ENCODE measurements around the gene NACC2. TPM values are rescaled to one million over a fixed set of nuclear protein-coding genes. Genes with fewer than 3 reads are reported as not detected.

The NACC2 gene
- total RNA-seq, 1 donor from 2014 or later = 4.5 TPM

DNA sequence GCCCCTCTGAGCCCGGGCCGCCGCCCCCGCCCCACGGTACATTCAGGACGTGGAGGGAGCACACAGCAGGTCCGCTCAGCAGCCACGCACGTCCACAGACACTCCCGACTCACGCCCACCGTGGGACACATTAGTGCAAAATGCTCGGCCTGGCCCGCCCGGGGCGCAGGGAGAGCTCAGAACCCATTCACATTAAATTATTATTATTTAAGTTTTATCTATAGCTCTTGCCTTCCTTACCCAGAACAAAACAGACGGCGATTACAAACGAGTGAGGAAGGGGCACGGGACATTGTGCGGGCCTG, 86.4 kb downstream of the NACC2 start:
- H3K9me3 ChIP-seq (ENCODE audit: low read depth) = no peaks in the 10 kb centered on the region
- Mint-ChIP-seq H3K27ac (no peak overlapping the region), H3K36me3 (no peaks in the 10 kb centered on the region), H3K27me3 (ENCODE audit: insufficient read depth, low read depth) (peaks cover 15% of the 10 kb centered on the region), H3K9me3 (no peaks in the 10 kb centered on the region), H3K4me3 (no peak overlapping the region), H3K4me1 (peaks cover 63% of the 10 kb centered on the region)
- DNase-seq (ENCODE audit: low spot score) = no peak
- H3K4me3 ChIP-seq = no peak overlapping the region
- no peaks in the 10 kb centered on the region for H4K20me1 ChIP-seq (ENCODE audit: low read depth)
- H3K4me1 ChIP-seq = peaks cover 45% of the 10 kb centered on the region
- TF ChIP-seq EZH2phosphoT487 (IDR thresholded peaks at IDR 0.05) = no peak
- no peak for TF ChIP-seq CTCF (IDR thresholded peaks at IDR 0.05)
- no peak for TF ChIP-seq EZH2 (IDR thresholded peaks at IDR 0.05)
- H3K9ac ChIP-seq = no peak overlapping the region
- H3K27me3 ChIP-seq = no peaks in the 10 kb centered on the region
- no peak overlapping the region for H3K27ac ChIP-seq
- H3K36me3 ChIP-seq = no peaks in the 10 kb centered on the region
- no peak overlapping the region for H2AFZ ChIP-seq (replicated peaks)
- no peak overlapping the region for H3K4me2 ChIP-seq
- no peaks in the 10 kb centered on the region for H3K79me2 ChIP-seq (ENCODE audit: low read depth)
- H3F3A ChIP-seq (ENCODE audit: low read depth) = peaks cover 23% of the 10 kb centered on the region

DNA sequence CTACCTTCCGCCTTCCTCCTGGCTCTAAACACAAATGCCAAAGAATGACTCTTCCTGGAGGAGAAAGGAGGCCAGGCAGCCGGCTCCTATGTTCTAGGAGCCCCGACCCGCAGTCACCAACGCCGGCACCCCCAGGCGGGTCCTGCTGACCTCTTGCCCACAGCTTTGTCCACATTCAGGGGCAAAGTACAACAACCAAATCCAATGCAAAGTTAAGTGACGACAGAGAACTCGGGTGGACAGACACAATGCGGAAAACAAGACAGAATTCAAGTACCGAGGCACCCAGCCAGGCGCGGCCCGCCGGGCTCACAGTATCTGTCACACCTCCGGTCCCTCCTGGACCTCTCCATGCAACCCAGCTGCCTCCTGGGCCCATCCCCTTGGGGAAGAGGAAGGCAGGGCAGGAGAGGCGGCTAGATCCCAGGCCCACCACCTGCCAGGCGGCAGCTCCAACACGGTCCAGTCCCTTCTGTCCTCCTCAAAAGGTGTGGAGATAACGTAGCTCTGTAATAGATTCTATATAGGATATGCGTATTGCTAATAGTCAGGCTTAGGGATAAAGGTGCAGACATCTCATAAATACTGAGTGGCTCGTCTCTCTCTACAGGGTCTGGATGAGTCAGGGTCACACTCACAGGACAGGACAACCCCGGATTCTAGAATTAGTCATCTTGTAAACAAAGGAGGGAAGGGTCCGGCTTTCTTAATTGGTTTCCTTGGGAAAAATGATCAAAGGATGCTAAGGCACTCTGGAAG, 87.0 kb downstream of the NACC2 start:
- peaks cover 63% of the 10 kb centered on the region for H3K4me1 Mint-ChIP-seq
- H3K27me3 Mint-ChIP-seq (ENCODE audit: insufficient read depth, low read depth) = peaks cover 15% of the 10 kb centered on the region
- Histone ChIP-seq H3K79me2 (ENCODE audit: low read depth) (no peaks in the 10 kb centered on the region), H3K27ac (peak overlapping the region; percentile 46), H3K9me3 (ENCODE audit: low read depth) (no peaks in the 10 kb centered on the region), H3K27me3 (no peaks in the 10 kb centered on the region), H3K4me3 (no peak overlapping the region), H3K36me3 (no peaks in the 10 kb centered on the region), H4K20me1 (ENCODE audit: low read depth) (no peaks in the 10 kb centered on the region), H3K4me1 (peaks cover 50% of the 10 kb centered on the region), H3F3A (ENCODE audit: low read depth) (peaks cover 23% of the 10 kb centered on the region), H3K4me2 (peak overlapping the region; percentile 31), H2AFZ (replicated peaks) (no peak overlapping the region), H3K9ac (no peak overlapping the region)
- peak overlapping the region; percentile 88 for H3K27ac Mint-ChIP-seq
- no peaks in the 10 kb centered on the region for H3K36me3 Mint-ChIP-seq
- peak overlapping the region; percentile 2 for H3K4me3 Mint-ChIP-seq
- DNase-seq (ENCODE audit: low spot score) = no peak
- H3K9me3 Mint-ChIP-seq = no peaks in the 10 kb centered on the region
- TF ChIP-seq EZH2 (IDR thresholded peaks at IDR 0.05) (no peak), CTCF (IDR thresholded peaks at IDR 0.05) (no peak), EZH2phosphoT487 (IDR thresholded peaks at IDR 0.05) (no peak)

DNA sequence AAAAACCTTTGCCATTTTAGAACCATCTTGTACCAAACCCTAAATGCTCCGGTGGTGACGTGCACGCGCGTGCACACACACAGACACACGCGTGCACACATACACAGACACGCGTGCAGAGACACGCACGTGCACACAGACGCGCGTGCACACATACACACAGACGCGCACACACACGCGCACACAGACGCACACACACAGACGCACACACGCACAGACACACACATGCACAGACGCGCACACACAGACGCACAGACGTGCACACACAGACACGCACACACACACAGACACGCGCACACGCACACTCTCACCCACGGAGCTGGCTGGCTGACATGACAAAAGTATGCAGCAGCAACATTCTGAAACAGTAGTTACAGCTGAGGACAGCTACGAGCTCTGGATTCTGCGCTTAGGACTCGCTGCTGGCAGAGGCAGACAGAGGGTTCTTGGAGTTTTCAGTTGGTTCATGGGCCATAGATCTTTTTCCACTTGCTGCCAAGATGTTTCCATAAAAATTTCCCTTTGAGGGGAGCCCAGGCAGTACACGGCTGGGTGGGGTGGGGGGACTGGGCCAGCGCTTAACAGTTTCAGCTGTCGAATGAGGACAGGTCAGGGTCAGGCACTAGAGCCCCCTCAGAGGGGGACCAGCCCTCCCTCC, 87.7 kb downstream of the NACC2 start:
- H3K9ac ChIP-seq = no peak overlapping the region
- H3K9me3 ChIP-seq (ENCODE audit: low read depth) = no peaks in the 10 kb centered on the region
- H3K4me1 ChIP-seq = peaks cover 55% of the 10 kb centered on the region
- Mint-ChIP-seq H3K27me3 (ENCODE audit: insufficient read depth, low read depth) (peaks cover 15% of the 10 kb centered on the region), H3K4me1 (peaks cover 63% of the 10 kb centered on the region), H3K36me3 (no peaks in the 10 kb centered on the region), H3K9me3 (no peaks in the 10 kb centered on the region), H3K4me3 (peak overlapping the region; percentile 2), H3K27ac (peak overlapping the region; percentile 88)
- no peak for DNase-seq (ENCODE audit: low spot score)
- H3K79me2 ChIP-seq (ENCODE audit: low read depth) = no peaks in the 10 kb centered on the region
- peaks cover 22% of the 10 kb centered on the region for H3F3A ChIP-seq (ENCODE audit: low read depth)
- peak overlapping the region; percentile 38 for H3K4me2 ChIP-seq
- no peaks in the 10 kb centered on the region for H3K27me3 ChIP-seq
- no peak for TF ChIP-seq EZH2 (IDR thresholded peaks at IDR 0.05)
- TF ChIP-seq CTCF (IDR thresholded peaks at IDR 0.05) = no peak
- TF ChIP-seq EZH2phosphoT487 (IDR thresholded peaks at IDR 0.05) = no peak
- peak overlapping the region; percentile 46 for H3K27ac ChIP-seq
- no peak overlapping the region for H3K4me3 ChIP-seq
- H3K36me3 ChIP-seq = no peaks in the 10 kb centered on the region
- H2AFZ ChIP-seq (replicated peaks) = no peak overlapping the region
- H4K20me1 ChIP-seq (ENCODE audit: low read depth) = no peaks in the 10 kb centered on the region

All from neural progenitor cell (in vitro differentiated cells).